Dermis microvascular lymphatic vessel endothelial cell (primary cell): ENCODE results near the gene VSX1. TPM values are rescaled to one million over a fixed set of nuclear protein-coding genes. Genes with fewer than 3 reads are reported as not detected.

Experiments
- DNase-seq, 2 donors: peaks; one replicate each; pipeline versions ENCODE4 v3.0.0 to v3.0.0-alpha.2; 2010; ENCODE audit warnings: low read depth in 2 of 2
- total RNA-seq: library from RNA; depleted of rRNA; stranded (reverse); fragments of >200 nt; gene quantifications from 2 replicates; pipeline ENCODE4 v1.2.1, GENCODE V29; 2014

The VSX1 gene
- total RNA-seq, 1 donor from 2014 or later, result not detected

GRCh38 chr20:25040438-25040831 lies 41.5 kb downstream of the VSX1 start:
- DNase-seq, result no peak

GRCh38 chr20:25039697-25040437 lies 42.1 kb downstream of the VSX1 start:
- peak in 1 of 2 donors; percentile 76 for DNase-seq

GRCh38 chr20:25038591-25039015 lies 43.3 kb downstream of the VSX1 start:
- DNase-seq, result no peak

GRCh38 chr20:25038103-25038410 lies 43.9 kb downstream of the VSX1 start:
- DNase-seq, result no peak

- no peak for DNase-seq
Observed at GRCh38 chr20:25037288-25038102, 44.4 kb downstream of the VSX1 start.

GRCh38 chr20:25036331-25036936 lies 45.5 kb downstream of the VSX1 start:
- DNase-seq, result peak in 1 of 2 donors; percentile 82

- peak in 1 of 2 donors; percentile 59 for DNase-seq
Observed at GRCh38 chr20:25035921-25036320, 46.0 kb downstream of the VSX1 start.

- no peak for DNase-seq
Observed at GRCh38 chr20:25033924-25034300, 48.0 kb downstream of the VSX1 start.

- DNase-seq, result peak in 1 of 2 donors; percentile 44
Observed at GRCh38 chr20:25033265-25033923, 48.5 kb downstream of the VSX1 start.

- no peak for DNase-seq
Observed at GRCh38 chr20:25032478-25033264, 49.3 kb downstream of the VSX1 start.

- DNase-seq, result no peak
Observed at GRCh38 chr20:25032065-25032477, 49.9 kb downstream of the VSX1 start.

GRCh38 chr20:25031241-25031640 lies 50.7 kb downstream of the VSX1 start:
- DNase-seq, result no peak

GRCh38 chr20:25030649-25031207 lies 51.2 kb downstream of the VSX1 start:
- DNase-seq, result no peak

- no peak for DNase-seq
Observed at GRCh38 chr20:25030007-25030648, 51.8 kb downstream of the VSX1 start.

- no peak for DNase-seq
Observed at GRCh38 chr20:25025986-25026605, 55.8 kb downstream of the VSX1 start.

Other genes with a start within 250 kb of the VSX1 start
- not detected in 2 replicates for gene CST7, start 132.9 kb downstream of the VSX1 start, total RNA-seq
- gene APMAP, start 89.4 kb downstream of the VSX1 start, total RNA-seq, result 68.7 and 72.4 TPM in 2 replicates
- gene ACSS1, start 24.0 kb downstream of the VSX1 start, total RNA-seq, result 9.4 and 12.8 TPM in 2 replicates
- 31.3 and 43.0 TPM in 2 replicates for gene ENTPD6, start 113.6 kb upstream of the VSX1 start, total RNA-seq
- gene PYGB, start 165.9 kb upstream of the VSX1 start, total RNA-seq, result 81.9 and 88.5 TPM in 2 replicates